Lung (tissue), 12 donors: ENCODE measurements around the gene SPAG17. TPM values are rescaled to one million over a fixed set of nuclear protein-coding genes. Genes with fewer than 3 reads are reported as not detected.

Experiments
- ATAC-seq: fragments of 200-7000 bp; cut with Tn5 transposase; one replicate; pipeline ENCODE4 v1.9.1; 2020; ENCODE audit warnings: moderate number of reproducible peaks; ENCODE audit not compliant: insufficient read depth, low FRiP score
- DNase-seq, 3 donors: peaks; one replicate each; pipeline ENCODE4 v3.0.0-alpha.2; 2013 to 2017
- H3K27ac ChIP-seq, 2 donors: one replicate each; pipeline ENCODE4 v1.5.1; 2013; ENCODE audit warnings: mild to moderate bottlenecking in 2 of 2, moderate library complexity in 2 of 2, control low read depth in 1 of 2, inconsistent platforms in 1 of 2, low read depth in 1 of 2, low read length in 1 of 2
- H3K27me3 ChIP-seq, 3 donors: one replicate each; pipeline ENCODE4 v1.5.1; 2013; ENCODE audit warnings: low read length in 2 of 3; ENCODE audit not compliant: control insufficient read depth in 3 of 3, insufficient read depth in 3 of 3
- H3K36me3 ChIP-seq, 4 donors: one replicate each; pipeline ENCODE4 v1.5.1; 2013; ENCODE audit warnings: low read length in 4 of 4, mild to moderate bottlenecking in 1 of 4, moderate library complexity in 1 of 4; ENCODE audit not compliant: control insufficient read depth in 4 of 4, insufficient read depth in 4 of 4
- H3K4me1 ChIP-seq, 5 donors: one replicate each; pipeline ENCODE4 v1.5.1; 2013; ENCODE audit warnings: low read length in 5 of 5, mild to moderate bottlenecking in 2 of 5, moderate library complexity in 1 of 5; ENCODE audit not compliant: control insufficient read depth in 5 of 5, insufficient read depth in 5 of 5
- H3K4me3 ChIP-seq: one replicate; pipeline ENCODE4 v1.5.1; 2013; ENCODE audit warnings: mild to moderate bottlenecking, control low read depth, moderate library complexity
- H3K9ac ChIP-seq, 2 donors: one replicate each; pipeline ENCODE4 v1.5.1; 2013; ENCODE audit warnings: low read length in 2 of 2, control low read depth in 1 of 2; ENCODE audit not compliant: insufficient read depth in 1 of 2
- H3K9me3 ChIP-seq, 4 donors: one replicate each; pipeline ENCODE4 v1.5.1; 2013; ENCODE audit warnings: low read length in 3 of 4, mild to moderate bottlenecking in 1 of 4, moderate library complexity in 1 of 4; ENCODE audit not compliant: control insufficient read depth in 4 of 4, insufficient read depth in 3 of 4
- CTCF ChIP-seq: IDR thresholded peaks from 2 replicates; pipeline ENCODE4 v1.5.1; 2012; ENCODE audit warnings: mild to moderate bottlenecking; ENCODE audit errors: control extremely low read depth, extremely low read depth
- WGBS, 2 donors: extraction: QIAGEN DNeasy Blood & Tissue Kit; methylation state at CpG; one replicate each; pipeline ENCODE4 v1.1.7; 2013; 5-methylcytosine and 5-hydroxymethylcytosine counted together
- polyA plus RNA-seq, 2 donors: library from polyadenylated mRNA; stranded (reverse); fragments of 200-250 nt; gene quantifications; one replicate each; pipeline ENCODE4 v1.2.1, GENCODE V29; 2013
- total RNA-seq, 2 donors: library from RNA; depleted of rRNA in 1 of 2; stranded (reverse); fragments of >200 nt in 1 of 2; gene quantifications; one replicate each; pipeline ENCODE4 v1.2.1, GENCODE V29; 2014 to 2021
- donor health status: control.
- donor health status: control.
- donor health status: Bipolar disorder and iron deficiency.
- donor health status: healthy.
- donor health status: DM: yes; HTN: yes; CAD: no.

Gene SPAG17
- total and polyA plus RNA-seq, 4 donors = 3.3 to 40.0 (median 12.4) TPM

GRCh38 chr1:118115567-118116295 is 69.3 kb downstream of the SPAG17 start:
- H3K36me3 ChIP-seq = no peaks in the 10 kb centered on the region
- H3K27me3 ChIP-seq = no peaks in the 10 kb centered on the region
- H3K27ac ChIP-seq = no peak overlapping the region
- peaks cover 0 to 22% (median 3%) of the 10 kb centered on the region in 5 donors for H3K4me1 ChIP-seq
- no peak for ATAC-seq
- H3K9ac ChIP-seq = no peak overlapping the region
- 75 to 78% methylated on average over 6 of the region's 6 CpGs for WGBS, 2 donors
- DNase-seq = no peak
- no peak for TF ChIP-seq CTCF
- no peak overlapping the region for H3K4me3 ChIP-seq
- H3K9me3 ChIP-seq = no peaks in the 10 kb centered on the region

- H3K27me3 ChIP-seq = no peaks in the 10 kb centered on the region
- H3K9ac ChIP-seq = no peak overlapping the region
- DNase-seq = no peak
- H3K27ac ChIP-seq = no peak overlapping the region
- H3K4me3 ChIP-seq = no peak overlapping the region
- ATAC-seq = no peak
- H3K4me1 ChIP-seq = peaks cover 0 to 13% (median 3%) of the 10 kb centered on the region in 5 donors
- H3K9me3 ChIP-seq = no peaks in the 10 kb centered on the region
- no peaks in the 10 kb centered on the region for H3K36me3 ChIP-seq
- WGBS, 2 donors = 56 to 75% methylated on average over 1 of the region's 1 CpG
- TF ChIP-seq CTCF = no peak
Observed at GRCh38 chr1:118113261-118113660, 71.8 kb downstream of the SPAG17 start.

- Histone ChIP-seq H3K9ac (no peak overlapping the region), H3K36me3 (no peaks in the 10 kb centered on the region), H3K27ac (no peak overlapping the region), H3K27me3 (no peaks in the 10 kb centered on the region), H3K9me3 (no peaks in the 10 kb centered on the region), H3K4me1 (peaks cover 0 to 4% (median 0%) of the 10 kb centered on the region in 5 donors), H3K4me3 (no peak overlapping the region)
- DNase-seq = no peak
- TF ChIP-seq CTCF = no peak
- no peak for ATAC-seq
Observed at GRCh38 chr1:118110580-118110979, 74.4 kb downstream of the SPAG17 start.

- H3K9me3 ChIP-seq = no peaks in the 10 kb centered on the region
- no peak for TF ChIP-seq CTCF
- 80 to 88% methylated on average over 3 of the region's 3 CpGs for WGBS, 2 donors
- H3K4me3 ChIP-seq = no peak overlapping the region
- H3K9ac ChIP-seq = no peak overlapping the region
- no peak overlapping the region for H3K27ac ChIP-seq
- no peaks in the 10 kb centered on the region for H3K27me3 ChIP-seq
- no peaks in the 10 kb centered on the region for H3K4me1 ChIP-seq
- no peak for DNase-seq
- no peak for ATAC-seq
- no peaks in the 10 kb centered on the region for H3K36me3 ChIP-seq
Observed at GRCh38 chr1:118104951-118105350, 80.1 kb downstream of the SPAG17 start.
